ENCODE results near the gene NEGR1. TPM values are rescaled to one million over a fixed set of nuclear protein-coding genes. Genes with fewer than 3 reads are reported as not detected.

The NEGR1 gene
- total RNA-seq, 4 donors from 2014 or later: 34.5 to 58.8 (median 48.5) TPM

GRCh38 chr1:72064196-72065075, 217.9 kb downstream of the NEGR1 start:
- H3K4me3 ChIP-seq: peak overlapping the region in 2 of 4 donors; percentile 0 to 3

GRCh38 chr1:72063364-72064044, 218.8 kb downstream of the NEGR1 start:
- Histone ChIP-seq H3K9me3 (no peaks in the 10 kb centered on the region), H3K4me1 (peaks cover 0 to 39% (median 29%) of the 10 kb centered on the region in 4 donors), H3K27me3 (no peaks in the 10 kb centered on the region), H3K27ac (replicated peaks in 1 of 4) (no peak overlapping the region), H3K4me3 (peak overlapping the region in 1 of 4 donors; percentile 0), H3K36me3 (no peaks in the 10 kb centered on the region)
- TF ChIP-seq POLR2AphosphoS5 (IDR thresholded peaks at IDR 0.05): no peak
- no peak for TF ChIP-seq CTCF (IDR thresholded peaks at IDR 0.05)
- no peak for TF ChIP-seq POLR2A (IDR thresholded peaks at IDR 0.05; ENCODE audit: low read depth)
- DNase-seq (ENCODE audit: extremely low spot score): no peak
- intact Hi-C loops (cut with DNase I): no loop called here
- 74% methylated on average over 7 of the region's 7 CpGs for WGBS

More at GRCh38 chr1:72064196-72065075, 217.9 kb downstream of the NEGR1 start:
- Histone ChIP-seq H3K36me3 (no peaks in the 10 kb centered on the region), H3K9me3 (no peaks in the 10 kb centered on the region), H3K27me3 (no peaks in the 10 kb centered on the region), H3K4me1 (peaks cover 0 to 39% (median 29%) of the 10 kb centered on the region in 4 donors), H3K27ac (replicated peaks in 1 of 4) (no peak overlapping the region)
- intact Hi-C loops (cut with DNase I): no loop called here
- DNase-seq (ENCODE audit: extremely low spot score): no peak
- 58% methylated on average over 3 of the region's 3 CpGs for WGBS
- TF ChIP-seq CTCF (IDR thresholded peaks at IDR 0.05): no peak
- TF ChIP-seq POLR2A (IDR thresholded peaks at IDR 0.05; ENCODE audit: low read depth): no peak
- no peak for TF ChIP-seq EP300 (IDR thresholded peaks at IDR 0.05)
- no peak for TF ChIP-seq POLR2AphosphoS5 (IDR thresholded peaks at IDR 0.05)

- TF ChIP-seq CTCF (IDR thresholded peaks at IDR 0.05) (no peak), EP300 (IDR thresholded peaks at IDR 0.05) (no peak), POLR2AphosphoS5 (IDR thresholded peaks at IDR 0.05) (no peak), POLR2A (IDR thresholded peaks at IDR 0.05; ENCODE audit: low read depth) (no peak)
- DNase-seq (ENCODE audit: extremely low spot score): no peak
- no peaks in the 10 kb centered on the region for H3K9me3 ChIP-seq
- intact Hi-C loops (cut with DNase I): no loop called here
- H3K36me3 ChIP-seq: no peaks in the 10 kb centered on the region
- H3K4me1 ChIP-seq: peaks cover 0 to 44% (median 29%) of the 10 kb centered on the region in 4 donors
- H3K4me3 ChIP-seq: no peak overlapping the region
- H3K27ac ChIP-seq (replicated peaks in 1 of 4): no peak overlapping the region
- H3K27me3 ChIP-seq: no peaks in the 10 kb centered on the region
Measured at GRCh38 chr1:72062584-72062983, 219.8 kb downstream of the NEGR1 start.

GRCh38 chr1:72060466-72061245, 221.7 kb downstream of the NEGR1 start:
- Histone ChIP-seq H3K9me3 (no peaks in the 10 kb centered on the region), H3K4me3 (no peak overlapping the region), H3K36me3 (no peaks in the 10 kb centered on the region), H3K4me1 (peaks cover 0 to 29% (median 20%) of the 10 kb centered on the region in 4 donors), H3K27me3 (no peaks in the 10 kb centered on the region), H3K27ac (replicated peaks in 1 of 4) (no peak overlapping the region)
- TF ChIP-seq CTCF (IDR thresholded peaks at IDR 0.05) (no peak), POLR2A (IDR thresholded peaks at IDR 0.05; ENCODE audit: low read depth) (no peak), EP300 (IDR thresholded peaks at IDR 0.05) (no peak), POLR2AphosphoS5 (IDR thresholded peaks at IDR 0.05) (no peak)
- 75% methylated on average over 3 of the region's 3 CpGs for WGBS
- no peak for DNase-seq (ENCODE audit: extremely low spot score)
- intact Hi-C loops (cut with DNase I): no loop called here
